Gastroesophageal sphincter (tissue), 3 donors: ENCODE measurements around the gene PDXK.

ENCODE experiments used
- POLR2A ChIP-seq, 2 donors: fragments of 450-650 bp; IDR thresholded peaks; one replicate each; pipeline ENCODE4 v1.6.1; 2017; ENCODE audit warnings: antibody characterized with exemption in 2 of 2, mild to moderate bottlenecking in 2 of 2, moderate library complexity in 1 of 2
- POLR2AphosphoS5 ChIP-seq: sonication (generic); formaldehyde crosslinking; IDR thresholded peaks from one replicate; pipeline ENCODE4 v1.6.1; 2017; ENCODE audit warnings: antibody characterized with exemption
- TF ChIP-seq, protein P1 (sequence below), 4 experiments: fragments of 200-600 bp in 2 of 4; fragments of 450-650 bp in 2 of 4; sonication (generic) in 1 of 4; IDR thresholded peaks; one replicate each; pipeline ENCODE4 v1.5.1; 2017 to 2019; ENCODE audit warnings: antibody characterized with exemption in 4 of 4, mild to moderate bottlenecking in 2 of 4, moderate library complexity in 2 of 4

DNA sequence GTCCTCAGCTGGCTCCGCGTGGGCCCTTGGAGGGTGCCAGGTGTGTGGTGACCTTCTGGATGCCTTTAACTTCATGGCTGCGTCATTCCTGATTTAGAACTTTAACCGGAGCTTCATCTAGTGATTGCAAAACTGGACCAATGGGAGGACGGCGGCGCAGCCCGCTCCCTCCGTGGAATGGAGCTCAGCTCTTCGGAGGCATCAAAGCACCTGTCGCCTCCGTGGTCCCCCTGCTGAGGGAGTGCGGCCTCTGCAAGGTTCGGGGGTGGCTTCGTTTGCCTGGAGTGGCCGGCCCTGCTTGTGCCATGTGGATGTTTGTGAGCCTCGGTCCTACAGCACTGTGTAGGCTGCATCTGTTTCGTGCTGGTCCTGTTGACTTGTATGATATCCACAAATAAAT, 43.0 kb downstream of the PDXK start:
- TF ChIP-seq, protein P1, sequence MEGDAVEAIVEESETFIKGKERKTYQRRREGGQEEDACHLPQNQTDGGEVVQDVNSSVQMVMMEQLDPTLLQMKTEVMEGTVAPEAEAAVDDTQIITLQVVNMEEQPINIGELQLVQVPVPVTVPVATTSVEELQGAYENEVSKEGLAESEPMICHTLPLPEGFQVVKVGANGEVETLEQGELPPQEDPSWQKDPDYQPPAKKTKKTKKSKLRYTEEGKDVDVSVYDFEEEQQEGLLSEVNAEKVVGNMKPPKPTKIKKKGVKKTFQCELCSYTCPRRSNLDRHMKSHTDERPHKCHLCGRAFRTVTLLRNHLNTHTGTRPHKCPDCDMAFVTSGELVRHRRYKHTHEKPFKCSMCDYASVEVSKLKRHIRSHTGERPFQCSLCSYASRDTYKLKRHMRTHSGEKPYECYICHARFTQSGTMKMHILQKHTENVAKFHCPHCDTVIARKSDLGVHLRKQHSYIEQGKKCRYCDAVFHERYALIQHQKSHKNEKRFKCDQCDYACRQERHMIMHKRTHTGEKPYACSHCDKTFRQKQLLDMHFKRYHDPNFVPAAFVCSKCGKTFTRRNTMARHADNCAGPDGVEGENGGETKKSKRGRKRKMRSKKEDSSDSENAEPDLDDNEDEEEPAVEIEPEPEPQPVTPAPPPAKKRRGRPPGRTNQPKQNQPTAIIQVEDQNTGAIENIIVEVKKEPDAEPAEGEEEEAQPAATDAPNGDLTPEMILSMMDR (IDR thresholded peaks at IDR 0.05) = no peak
- no peak for TF ChIP-seq POLR2A (IDR thresholded peaks at IDR 0.05)
- no peak for TF ChIP-seq POLR2AphosphoS5
